Measurements from ENCODE around the gene XDH. TPM values are rescaled to one million over a fixed set of nuclear protein-coding genes. Genes with fewer than 3 reads are reported as not detected.

XDH gene
- total and polyA plus RNA-seq, 2 experiments from 2014 or later: 1.8 to 2.4 TPM

GRCh38 chr2:31421634-31422033 lies 7.1 kb upstream of the XDH start:
- WGBS, 2 experiments (ENCODE audit: low coverage in 1 of 2, low lambda C conversion rate in 2 of 2, missing lambda C conversion rate in 2 of 2): 95 to 98% methylated on average over 3 of the region's 3 CpGs
- TF ChIP-seq EZH2phosphoT487 (IDR thresholded peaks at IDR 0.05; ENCODE audit: insufficient read depth, low read depth) (no peak), EZH2 (IDR thresholded peaks at IDR 0.05; ENCODE audit: insufficient read depth, poor library complexity, severe bottlenecking) (no peak)
- H3K36me3 ChIP-seq (ENCODE audit: low read depth): no peaks in the 10 kb centered on the region
- no peaks in the 10 kb centered on the region for H3K27me3 ChIP-seq (replicated peaks; ENCODE audit: insufficient read depth)
- H3K9ac ChIP-seq: no peak overlapping the region
- peaks cover 17% of the 10 kb centered on the region; the same call in 1 of the 2 replicates for H3F3A ChIP-seq (ENCODE audit: insufficient read depth)
- H3K4me2 ChIP-seq (ENCODE audit: unreplicated experiment): no peak overlapping the region
- DNase-seq: no peak
- no peaks in the 10 kb centered on the region for H4K20me1 ChIP-seq (ENCODE audit: insufficient read depth)
- H3K79me2 ChIP-seq (ENCODE audit: insufficient read depth): no peaks in the 10 kb centered on the region
- no peak overlapping the region for H3K27ac ChIP-seq
- in situ Hi-C loops (cut with MboI): no loop called here
- peaks cover 11% of the 10 kb centered on the region for H3K4me1 ChIP-seq (ENCODE audit: insufficient read depth)
- no peak overlapping the region for H3K4me3 ChIP-seq
- no peak overlapping the region for H2AFZ ChIP-seq
- H3K9me2 ChIP-seq (ENCODE audit: insufficient read depth): no peaks in the 10 kb centered on the region
- peaks cover 8% of the 10 kb centered on the region for H3K9me3 ChIP-seq (ENCODE audit: low read depth)

- peak; percentile 28 for DNase-seq
- Histone ChIP-seq H3K9me2 (ENCODE audit: insufficient read depth) (no peaks in the 10 kb centered on the region), H3K9me3 (ENCODE audit: low read depth) (peaks cover 8% of the 10 kb centered on the region), H3K79me2 (ENCODE audit: insufficient read depth) (no peaks in the 10 kb centered on the region), H3K36me3 (ENCODE audit: low read depth) (no peaks in the 10 kb centered on the region), H3F3A (ENCODE audit: insufficient read depth) (peaks cover 17% of the 10 kb centered on the region), H3K4me2 (ENCODE audit: unreplicated experiment) (no peak overlapping the region), H3K4me3 (no peak overlapping the region), H3K27me3 (replicated peaks; ENCODE audit: insufficient read depth) (no peaks in the 10 kb centered on the region), H2AFZ (0 out of 2 replicates have a peak overlapping the region, but pooled peaks have one; percentile 12), H3K4me1 (ENCODE audit: insufficient read depth) (peaks cover 18% of the 10 kb centered on the region), H3K27ac (no peak overlapping the region), H3K9ac (no peak overlapping the region), H4K20me1 (ENCODE audit: insufficient read depth) (no peaks in the 10 kb centered on the region)
- TF ChIP-seq EZH2 (IDR thresholded peaks at IDR 0.05; ENCODE audit: insufficient read depth, poor library complexity, severe bottlenecking) (no peak), EZH2phosphoT487 (IDR thresholded peaks at IDR 0.05; ENCODE audit: insufficient read depth, low read depth) (no peak)
- in situ Hi-C loops (cut with MboI): no loop called here
- 38 to 74% methylated on average over 1 of the region's 1 CpG for WGBS, 2 experiments (ENCODE audit: low coverage in 1 of 2, low lambda C conversion rate in 2 of 2, missing lambda C conversion rate in 2 of 2)
Measured at GRCh38 chr2:31420936-31421335, 6.4 kb upstream of the XDH start.

- no peak for DNase-seq
- Histone ChIP-seq H3K4me2 (ENCODE audit: unreplicated experiment) (no peak overlapping the region), H3K79me2 (ENCODE audit: insufficient read depth) (no peaks in the 10 kb centered on the region), H3K9me2 (ENCODE audit: insufficient read depth) (no peaks in the 10 kb centered on the region), H3K4me1 (ENCODE audit: insufficient read depth) (peaks cover 34% of the 10 kb centered on the region), H3K4me3 (no peak overlapping the region), H3K27ac (no peak overlapping the region), H3K9ac (no peak overlapping the region), H3K9me3 (ENCODE audit: low read depth) (peaks cover 8% of the 10 kb centered on the region), H3K36me3 (ENCODE audit: low read depth) (no peaks in the 10 kb centered on the region), H4K20me1 (ENCODE audit: insufficient read depth) (no peaks in the 10 kb centered on the region), H2AFZ (no peak overlapping the region), H3K27me3 (replicated peaks; ENCODE audit: insufficient read depth) (no peaks in the 10 kb centered on the region), H3F3A (ENCODE audit: insufficient read depth) (peaks cover 26% of the 10 kb centered on the region)
- in situ Hi-C loops (cut with MboI): no loop called here
- no peak for TF ChIP-seq EZH2 (IDR thresholded peaks at IDR 0.05; ENCODE audit: insufficient read depth, poor library complexity, severe bottlenecking)
- TF ChIP-seq EZH2phosphoT487 (IDR thresholded peaks at IDR 0.05; ENCODE audit: insufficient read depth, low read depth): no peak
Measured at GRCh38 chr2:31419386-31419785, 4.8 kb upstream of the XDH start.

- TF ChIP-seq EZH2 (IDR thresholded peaks at IDR 0.05; ENCODE audit: insufficient read depth, poor library complexity, severe bottlenecking): no peak
- no peak for TF ChIP-seq EZH2phosphoT487 (IDR thresholded peaks at IDR 0.05; ENCODE audit: insufficient read depth, low read depth)
- no peaks in the 10 kb centered on the region for H3K79me2 ChIP-seq (ENCODE audit: insufficient read depth)
- no peaks in the 10 kb centered on the region for H4K20me1 ChIP-seq (ENCODE audit: insufficient read depth)
- WGBS, 2 experiments (ENCODE audit: low coverage in 1 of 2, low lambda C conversion rate in 2 of 2, missing lambda C conversion rate in 2 of 2): 3 to 7% methylated on average over 2 of the region's 2 CpGs
- peak overlapping the region; percentile 44; the same call in 1 of the 2 replicates for H3K9ac ChIP-seq
- in situ Hi-C loops (cut with MboI): no loop called here
- no peaks in the 10 kb centered on the region for H3K9me2 ChIP-seq (ENCODE audit: insufficient read depth)
- H3K4me2 ChIP-seq (ENCODE audit: unreplicated experiment): peak overlapping the region; percentile 61
- H3F3A ChIP-seq (ENCODE audit: insufficient read depth): peaks cover 10% of the 10 kb centered on the region
- peak overlapping the region; percentile 66; the same call in 1 of the 2 replicates for H2AFZ ChIP-seq
- peak; percentile 60 for DNase-seq
- no peaks in the 10 kb centered on the region for H3K36me3 ChIP-seq (ENCODE audit: low read depth)
- peak overlapping the region; percentile 64 for H3K27ac ChIP-seq
- no peaks in the 10 kb centered on the region for H3K27me3 ChIP-seq (replicated peaks; ENCODE audit: insufficient read depth)
- H3K4me3 ChIP-seq: no peak overlapping the region
- peaks cover 45% of the 10 kb centered on the region for H3K4me1 ChIP-seq (ENCODE audit: insufficient read depth)
- H3K9me3 ChIP-seq (ENCODE audit: low read depth): peaks cover 8% of the 10 kb centered on the region
Measured at GRCh38 chr2:31415421-31415820, 879 bp upstream of the XDH start.

Data from GM23248 (cell line).